ENCODE data around the gene KLHDC8B.

Gene KLHDC8B

DNA sequence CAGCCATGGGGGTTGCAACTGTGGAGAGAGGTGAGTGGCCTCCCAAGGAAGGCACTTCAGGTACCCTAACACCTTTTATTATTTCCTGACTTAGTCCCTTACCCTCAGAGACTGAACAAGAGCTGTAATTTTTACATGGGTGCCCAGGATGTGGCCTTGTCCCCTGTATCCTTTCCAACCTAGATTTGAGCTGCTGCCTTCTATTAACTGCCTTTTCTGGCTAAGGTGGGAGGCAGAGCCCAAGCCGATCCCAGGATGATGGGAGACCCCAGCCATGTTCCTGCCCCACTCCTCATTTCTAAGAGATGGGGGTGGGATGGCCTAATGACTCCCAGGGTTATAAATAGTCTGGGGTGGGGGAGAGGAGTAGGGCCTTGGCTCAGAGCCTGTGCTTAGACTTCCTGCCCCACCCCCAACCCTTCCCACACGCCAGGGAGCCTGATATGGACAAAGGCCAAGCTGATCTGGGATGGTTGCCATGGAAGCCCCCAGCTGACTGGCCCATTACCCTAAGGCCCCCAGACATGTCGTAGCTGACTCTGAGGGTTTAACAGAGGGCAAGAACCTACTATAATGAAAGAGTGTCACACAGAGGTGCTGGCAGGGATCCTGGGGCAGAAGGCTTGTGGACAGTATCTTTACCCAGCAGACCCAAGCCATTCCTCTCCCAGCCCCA is 1.9 kb downstream of the KLHDC8B start:
- TF ChIP-seq, protein P1, sequence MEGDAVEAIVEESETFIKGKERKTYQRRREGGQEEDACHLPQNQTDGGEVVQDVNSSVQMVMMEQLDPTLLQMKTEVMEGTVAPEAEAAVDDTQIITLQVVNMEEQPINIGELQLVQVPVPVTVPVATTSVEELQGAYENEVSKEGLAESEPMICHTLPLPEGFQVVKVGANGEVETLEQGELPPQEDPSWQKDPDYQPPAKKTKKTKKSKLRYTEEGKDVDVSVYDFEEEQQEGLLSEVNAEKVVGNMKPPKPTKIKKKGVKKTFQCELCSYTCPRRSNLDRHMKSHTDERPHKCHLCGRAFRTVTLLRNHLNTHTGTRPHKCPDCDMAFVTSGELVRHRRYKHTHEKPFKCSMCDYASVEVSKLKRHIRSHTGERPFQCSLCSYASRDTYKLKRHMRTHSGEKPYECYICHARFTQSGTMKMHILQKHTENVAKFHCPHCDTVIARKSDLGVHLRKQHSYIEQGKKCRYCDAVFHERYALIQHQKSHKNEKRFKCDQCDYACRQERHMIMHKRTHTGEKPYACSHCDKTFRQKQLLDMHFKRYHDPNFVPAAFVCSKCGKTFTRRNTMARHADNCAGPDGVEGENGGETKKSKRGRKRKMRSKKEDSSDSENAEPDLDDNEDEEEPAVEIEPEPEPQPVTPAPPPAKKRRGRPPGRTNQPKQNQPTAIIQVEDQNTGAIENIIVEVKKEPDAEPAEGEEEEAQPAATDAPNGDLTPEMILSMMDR (IDR thresholded peaks at IDR 0.05; ENCODE audit: borderline replicate concordance, insufficient read depth, low read depth, low read length), result no peak
- no peak overlapping the region for H3K4me3 ChIP-seq (ENCODE audit: low read depth, low read length)

DNA sequence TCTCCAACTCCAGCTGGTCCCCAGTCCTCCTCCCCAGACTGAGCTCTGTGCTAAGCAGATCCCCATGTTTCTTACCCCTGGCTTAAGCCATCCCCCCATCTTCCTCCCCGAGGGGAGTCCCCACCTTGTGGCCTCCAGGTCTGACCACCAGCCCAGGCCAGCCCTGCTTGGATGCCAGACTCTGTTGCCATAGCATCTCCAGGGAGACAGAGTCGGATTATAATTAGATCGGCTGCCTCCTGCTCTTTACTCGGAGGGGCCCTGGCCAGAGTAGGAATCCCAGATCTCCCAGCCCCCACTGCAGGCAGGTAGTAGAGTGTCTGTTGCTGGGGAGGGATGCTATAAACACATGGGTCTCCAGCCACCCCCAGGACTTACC is 2.4 kb downstream of the KLHDC8B start:
- no peak overlapping the region for H3K4me3 ChIP-seq (ENCODE audit: low read depth, low read length)
- TF ChIP-seq, protein P1 (IDR thresholded peaks at IDR 0.05; ENCODE audit: borderline replicate concordance, insufficient read depth, low read depth, low read length), result no peak

GRCh38 chr3:49174397-49174985 is 3.1 kb downstream of the KLHDC8B start:
- H3K4me3 ChIP-seq (ENCODE audit: low read depth, low read length), result no peak overlapping the region

GRCh38 chr3:49175530-49175929 is 4.1 kb downstream of the KLHDC8B start:
- TF ChIP-seq, protein P1 (IDR thresholded peaks at IDR 0.05; ENCODE audit: borderline replicate concordance, insufficient read depth, low read depth, low read length), result no peak
- no peak overlapping the region for H3K4me3 ChIP-seq (ENCODE audit: low read depth, low read length)

More at GRCh38 chr3:49174397-49174985, 3.1 kb downstream of the KLHDC8B start:
- TF ChIP-seq, protein P1 (IDR thresholded peaks at IDR 0.05; ENCODE audit: borderline replicate concordance, insufficient read depth, low read depth, low read length), result no peak

- H3K4me3 ChIP-seq (ENCODE audit: low read depth, low read length), result no peak overlapping the region
- TF ChIP-seq, protein P1 (IDR thresholded peaks at IDR 0.05; ENCODE audit: borderline replicate concordance, insufficient read depth, low read depth, low read length), result no peak
Measured at GRCh38 chr3:49177073-49177472, 5.7 kb downstream of the KLHDC8B start.

- H3K4me3 ChIP-seq (ENCODE audit: low read depth, low read length), result no peak overlapping the region
- TF ChIP-seq, protein P1 (IDR thresholded peaks at IDR 0.05; ENCODE audit: borderline replicate concordance, insufficient read depth, low read depth, low read length), result no peak
Measured at GRCh38 chr3:49180116-49180515, 8.7 kb downstream of the KLHDC8B start.

GRCh38 chr3:49181351-49181750 is 10.0 kb downstream of the KLHDC8B start:
- TF ChIP-seq, protein P1 (IDR thresholded peaks at IDR 0.05; ENCODE audit: borderline replicate concordance, insufficient read depth, low read depth, low read length), result no peak
- H3K4me3 ChIP-seq (ENCODE audit: low read depth, low read length), result no peak overlapping the region
